HepG2 (cell line): Measurements from ENCODE around the gene STK32C. TPM values are rescaled to one million over a fixed set of nuclear protein-coding genes. Genes with fewer than 3 reads are reported as not detected.

ENCODE experiments used
- ATAC-seq: fragments of 200-7000 bp; cut with Tn5 transposase; 3 replicates; pipeline ENCODE4 v1.9.1; 2020; ENCODE audit warnings: mild to moderate bottlenecking, moderate library complexity
- BruUV-seq: library from RNA; stranded (reverse); fragments of 400-500 nt; replicated peaks from 2 replicates; lab custom pipeline; 2021; lab: Mats Ljungman, UMichigan
- CTCF ChIA-PET: fragments of 300-600 bp; formaldehyde crosslinking; extraction: SDS; loops from one replicate; lab custom pipeline; 2021; ENCODE audit warnings: low total read pairs, inconsistent platforms, low intra/inter-chr PET ratio; lab: Yijun Ruan, JAX
- POLR2A ChIA-PET: fragments of 350-600 bp; sonication (Branson Sonifier 250); formaldehyde crosslinking; loops from one replicate; lab custom pipeline; 2020; ENCODE audit warnings: antibody characterized with exemption, inconsistent platforms; lab: Yijun Ruan, JAX
- DNase-seq: peaks from one replicate; pipeline ENCODE4 v3.0.0-alpha.2; 2015; ENCODE audit warnings: low spot score
- FAIRE-seq: peaks from 3 replicates; lab custom pipeline; 2011; peaks lifted over from hg19 to GRCh38; lab: Jason Lieb, UNC
- H2AFZ ChIP-seq: one replicate; pipeline ENCODE4 v1.6.1; 2011; ENCODE audit warnings: low read length, inconsistent platforms
- H3K27ac ChIP-seq: fragments of 300-600 bp; 3 replicates; pipeline ENCODE4 v1.8.0; 2011; ENCODE audit warnings: mixed run types, mild to moderate bottlenecking, mixed read lengths, low read length, inconsistent platforms; ENCODE audit not compliant: insufficient read depth; ENCODE audit errors: extremely low read length
- H3K27me3 ChIP-seq, 2 experiments: fragments of 200-600 bp in 1 of 2; 2 replicates in 1 of 2; 3 replicates in 1 of 2; pipeline versions ENCODE4 v1.6.0 to v1.8.0; 2011; ENCODE audit warnings: low read length in 2 of 2, mild to moderate bottlenecking in 2 of 2, moderate library complexity in 2 of 2, inconsistent platforms in 1 of 2; ENCODE audit not compliant: insufficient read depth in 2 of 2, control insufficient read depth in 1 of 2
- H3K36me3 ChIP-seq, 2 experiments: fragments of 200-600 bp in 1 of 2; replicated peaks in 1 of 2; 2 replicates in 1 of 2; 3 replicates in 1 of 2; pipeline versions ENCODE4 v1.5.1 to v1.8.0; 2011; ENCODE audit warnings: low read length in 2 of 2, inconsistent platforms in 1 of 2; ENCODE audit not compliant: insufficient read depth in 2 of 2, control insufficient read depth in 1 of 2
- H3K4me1 ChIP-seq: 2 replicates; pipeline ENCODE4 v1.5.1; 2012; ENCODE audit warnings: low read length, inconsistent platforms; ENCODE audit not compliant: insufficient read depth
- H3K4me2 ChIP-seq: 2 replicates; pipeline ENCODE4 v1.6.0; 2011; ENCODE audit warnings: low read depth, low read length, inconsistent platforms
- H3K4me3 ChIP-seq, 3 experiments: fragments of 200-600 bp in 1 of 3; sonication (generic), shearing (Covaris generic) in 1 of 3; replicated peaks in 1 of 3; 2 replicates each; pipeline ENCODE4 v1.5.1; 2011 to 2016; ENCODE audit warnings: low read length in 3 of 3, inconsistent platforms in 2 of 3, low read depth in 2 of 3, mild to moderate bottlenecking in 2 of 3, control low read depth in 1 of 3, mixed read lengths in 1 of 3; ENCODE audit not compliant: insufficient read depth in 1 of 3
- H3K79me2 ChIP-seq: one replicate; pipeline ENCODE4 v1.6.1; 2011; ENCODE audit warnings: low read length, inconsistent platforms; ENCODE audit not compliant: insufficient read depth
- H3K9ac ChIP-seq: 2 replicates; pipeline ENCODE4 v1.6.0; 2011; ENCODE audit warnings: mild to moderate bottlenecking, low read depth, low read length, inconsistent platforms; ENCODE audit not compliant: insufficient read depth
- H3K9me3 ChIP-seq: 2 replicates; pipeline ENCODE4 v1.5.1; 2012; ENCODE audit warnings: mild to moderate bottlenecking, low read length
- H4K20me1 ChIP-seq: 2 replicates; pipeline ENCODE4 v1.6.0; 2011; ENCODE audit warnings: inconsistent platforms, mild to moderate bottlenecking, low read length, moderate library complexity; ENCODE audit not compliant: insufficient read depth
- AHR ChIP-seq: IDR thresholded peaks from 2 replicates; pipeline ENCODE4 v1.6.1; 2018; ENCODE audit warnings: missing genetic modification reagents, missing compliant biosample characterization
- BRD4 ChIP-seq: sonication (generic); formaldehyde crosslinking; IDR thresholded peaks from 2 replicates; pipeline ENCODE4 v1.4.0; 2020; ENCODE audit warnings: missing genetic modification reagents
- CREB3 ChIP-seq: sonication (generic); formaldehyde crosslinking; IDR thresholded peaks from 2 replicates; pipeline ENCODE4 v1.5.0; 2020; ENCODE audit warnings: missing genetic modification reagents
- E2F1 ChIP-seq: sonication (generic); formaldehyde crosslinking; IDR thresholded peaks from 2 replicates; pipeline ENCODE4 v1.5.0; 2020; ENCODE audit warnings: missing genetic modification reagents
- GLI4 ChIP-seq: sonication (generic); formaldehyde crosslinking; IDR thresholded peaks from 2 replicates; pipeline ENCODE4 v1.5.1; 2020; ENCODE audit warnings: missing genetic modification reagents, mild to moderate bottlenecking, moderate library complexity, borderline replicate concordance
- HNRNPH1 ChIP-seq: fragments of 200-400 bp; formaldehyde crosslinking; optimal IDR thresholded peaks from 2 replicates; pipeline ENCODE3; 2017; ENCODE audit warnings: mild to moderate bottlenecking, low read depth, low read length
- SETDB1 ChIP-seq: sonication (generic); formaldehyde crosslinking; IDR thresholded peaks from 2 replicates; pipeline ENCODE4 v1.5.1; 2020; ENCODE audit warnings: missing genetic modification reagents, mild to moderate bottlenecking, borderline replicate concordance
- TGIF2 ChIP-seq: IDR thresholded peaks from 2 replicates; pipeline ENCODE4 v1.6.1; 2016; ENCODE audit warnings: control low read depth, missing compliant biosample characterization
- YY1 ChIP-seq: IDR thresholded peaks from 2 replicates; pipeline ENCODE4 v1.6.1; 2011; ENCODE audit warnings: low read length, low read depth, moderate library complexity, mild to moderate bottlenecking; ENCODE audit not compliant: insufficient read depth, insufficient replicate concordance
- ZC3H4 ChIP-seq: sonication (generic); formaldehyde crosslinking; IDR thresholded peaks from 2 replicates; pipeline ENCODE4 v1.4.0; 2020; ENCODE audit warnings: missing genetic modification reagents, borderline replicate concordance
- ZIK1 ChIP-seq: sonication (generic); formaldehyde crosslinking; IDR thresholded peaks from 2 replicates; pipeline ENCODE4 v1.5.0; 2020; ENCODE audit warnings: mild to moderate bottlenecking, low read depth, missing genetic modification reagents, borderline replicate concordance
- ZNF24 ChIP-seq: fragments of 450-650 bp; IDR thresholded peaks from 2 replicates; pipeline ENCODE4 v1.6.1; 2017; ENCODE audit warnings: antibody characterized with exemption, mild to moderate bottlenecking
- ZNF44 ChIP-seq: sonication (generic); formaldehyde crosslinking; IDR thresholded peaks from 2 replicates; pipeline ENCODE4 v1.5.1; 2020; ENCODE audit warnings: mild to moderate bottlenecking, missing genetic modification reagents
- ZNF512B ChIP-seq: sonication (generic); formaldehyde crosslinking; IDR thresholded peaks from 2 replicates; pipeline ENCODE4 v1.5.1; 2020; ENCODE audit warnings: missing genetic modification reagents, mild to moderate bottlenecking, borderline replicate concordance
- ZNF614 ChIP-seq: IDR thresholded peaks from 2 replicates; pipeline ENCODE4 v1.6.1; 2018; ENCODE audit warnings: missing biosample characterization, missing genetic modification reagents, inconsistent platforms, borderline replicate concordance
- ZNF629 ChIP-seq: sonication (generic); formaldehyde crosslinking; conservative IDR thresholded peaks from 2 replicates; pipeline ENCODE4 v1.5.0; 2020; ENCODE audit warnings: missing genetic modification reagents
- WGBS: methylation state at CpG from one replicate; pipeline ENCODE4 v1.1.6; 2017; ENCODE audit warnings: low lambda C conversion rate; 5-methylcytosine and 5-hydroxymethylcytosine counted together
- in situ Hi-C: cut with HindIII; loops from 2 replicates; pipeline ENCODE4 v1.10.0; 2017; ENCODE audit warnings: low pct_unique_long_range_greater_than_20kb; ENCODE audit not compliant: extremely low pct_ligation_motif_present
- intact Hi-C: fragments of 100-400 bp; cut with micrococcal nuclease; formaldehyde crosslinking; loops from one replicate; pipeline ENCODE4 v1.10.0; 2022; ENCODE audit not compliant: unreplicated experiment
- polyA plus RNA-seq, 8 experiments: library from polyadenylated mRNA; depleted of rRNA in 3 of 8; stranded (reverse) in 7 of 8; unstranded in 1 of 8; fragments of >200 nt; fragmentation: Illumina TruSeq in 4 of 8; extraction: Trizol in 4 of 8; gene quantifications; 2 replicates each; pipeline versions ENCODE4 v1.2.1 to v1.2.3, GENCODE V29; 2011 to 2016; ENCODE audit warnings: low read depth in 4 of 8, missing spikeins in 1 of 8, mixed read lengths in 1 of 8; ENCODE audit not compliant: insufficient read depth in 1 of 8
- total RNA-seq, 5 experiments: library from RNA; depleted of rRNA; stranded (reverse); fragments of >200 nt; fragmentation: Illumina TruSeq; extraction: Trizol; gene quantifications; 2 replicates each; pipeline ENCODE4 v1.2.3, GENCODE V29; 2016; ENCODE audit warnings: low read depth in 1 of 5

STK32C gene
- total and polyA plus RNA-seq, 2 of the 13 experiments (the other 11 are each of a cell fraction or from before 2014, with no cell fraction given) = 10.9 to 19.4 TPM

GRCh38 chr10:132256866-132257265 is 50.9 kb downstream of the STK32C start:
- intact Hi-C loops = no loop called here
- no peak for TF ChIP-seq ZIK1
- TF ChIP-seq GLI4 (CRISPR knock-in tag) = no peak
- no peak for TF ChIP-seq ZNF24
- TF ChIP-seq SETDB1 (CRISPR knock-in tag) = no peak
- no peak for TF ChIP-seq ZNF629 (CRISPR knock-in tag)
- no peak for TF ChIP-seq ZNF44 (CRISPR knock-in tag)
- TF ChIP-seq TGIF2 (CRISPR knock-in tag) = no peak
- TF ChIP-seq BRD4 = no peak
- TF ChIP-seq CREB3 = no peak
- TF ChIP-seq E2F1 (CRISPR knock-in tag) = no peak
- TF ChIP-seq ZNF614 (CRISPR knock-in tag) = no peak
- TF ChIP-seq ZC3H4 (CRISPR knock-in tag) = no peak
- no peak for TF ChIP-seq AHR
- no peak for TF ChIP-seq ZNF512B (CRISPR knock-in tag)
- TF ChIP-seq YY1 = no peak
- TF ChIP-seq HNRNPH1 = no peak
- Histone ChIP-seq H3K79me2 (no peaks in the 10 kb centered on the region), H3K36me3 (no peaks in the 10 kb centered on the region), H3K9me3 (no peaks in the 10 kb centered on the region), H3K4me1 (peaks cover 22% of the 10 kb centered on the region), H3K27ac (no peak overlapping the region), H3K4me2 (no peak overlapping the region), H3K4me3 (no peak overlapping the region), H2AFZ (no peak overlapping the region), H3K27me3 (no peaks in the 10 kb centered on the region), H4K20me1 (no peaks in the 10 kb centered on the region), H3K9ac (no peak overlapping the region)
- in situ Hi-C loops = no loop called here
- no peak for ATAC-seq
- ChIA-PET POLR2A (interaction anchor here (1.0 kb wide), 1 partner anchor 51 kb away, joined by 4 read pairs; the partner anchor contains the start of gene STK32C), CTCF (no interaction called here)
- 80% methylated on average over 1 of the region's 5 CpGs for WGBS
- DNase-seq = no peak
- FAIRE-seq = no peak
- BruUV-seq = no TSS peak
